Activated CD4-positive, alpha-beta T cell treated with anti-CD3 and anti-CD28 coated beads for 36 hours (primary cell): ENCODE data around the gene NELFB. TPM values are rescaled to one million over a fixed set of nuclear protein-coding genes. Genes with fewer than 3 reads are reported as not detected.

Experiments used
- total RNA-seq, 2 experiments: library from RNA; stranded (reverse); gene quantifications; one replicate each; pipeline ENCODE4 v1.2.3, GENCODE V29; 2021

NELFB gene
- total RNA-seq, 2 experiments from 2014 or later = 41.4 to 54.1 TPM

Other genes starting within 250 kb of the NELFB start
- gene ABCA2, start 227.1 kb upstream of the NELFB start, total RNA-seq = 10 to 100 TPM; 20.4 to 23.7 TPM
- gene FUT7, start 223.2 kb upstream of the NELFB start, total RNA-seq = 1 to 10 TPM; 1.3 to 1.6 TPM
- 10 to 100 TPM; 21.0 to 23.1 TPM for gene NPDC1, start 209.2 kb upstream of the NELFB start, total RNA-seq
- gene ENTPD2, start 201.3 kb upstream of the NELFB start, total RNA-seq = under 1 TPM in 1 of 2 experiments, not detected in 1; 0.19 TPM
- gene SAPCD2, start 184.8 kb upstream of the NELFB start, total RNA-seq = 1 to 10 TPM; 6.4 to 8.8 TPM
- gene UAP1L1, start 177.8 kb upstream of the NELFB start, total RNA-seq = 10 to 100 TPM; 12.5 to 14.4 TPM
- gene MAN1B1, start 168.3 kb upstream of the NELFB start, total RNA-seq = 10 to 100 TPM; 21.6 to 26.7 TPM
- 100 to 1,000 TPM; 188 to 204 TPM for gene DPP7, start 140.6 kb upstream of the NELFB start, total RNA-seq
- gene GRIN1, start 116.2 kb upstream of the NELFB start, total RNA-seq = under 1 TPM in 1 of 2 experiments, not detected in 1; 0.14 TPM
- not detected for gene LRRC26, start 85.3 kb upstream of the NELFB start, total RNA-seq
- gene TMEM210, start 83.3 kb upstream of the NELFB start, total RNA-seq = not detected
- 10 to 100 TPM; 30.8 to 38.4 TPM for gene ANAPC2, start 66.8 kb upstream of the NELFB start, total RNA-seq
- gene SSNA1, start 66.7 kb upstream of the NELFB start, total RNA-seq = 10 to 100 TPM; 53.6 to 58.6 TPM
- 1 to 10 TPM; 5.6 to 5.8 TPM for gene TPRN, start 54.6 kb upstream of the NELFB start, total RNA-seq
- 10 to 100 TPM; 25.0 to 30.7 TPM for gene TMEM203, start 49.7 kb upstream of the NELFB start, total RNA-seq
- gene NDOR1, start 49.6 kb upstream of the NELFB start, total RNA-seq = 10 to 100 TPM; 27.0 to 27.8 TPM
- gene RNF208, start 33.1 kb upstream of the NELFB start, total RNA-seq = 1 to 10 TPM; 7.1 to 8.9 TPM
- under 1 TPM; 0.23 to 0.42 TPM for gene CYSRT1, start 30.2 kb upstream of the NELFB start, total RNA-seq
- gene RNF224, start 27.8 kb upstream of the NELFB start, total RNA-seq = not detected
- not detected for gene SLC34A3, start 24.4 kb upstream of the NELFB start, total RNA-seq
- gene TUBB4B, start 14.0 kb upstream of the NELFB start, total RNA-seq = 100 to 1,000 TPM; 264 to 278 TPM
- not detected for gene STPG3, start 4.0 kb upstream of the NELFB start, total RNA-seq
- 1 to 10 TPM; 2.6 to 3.4 TPM for gene TOR4A, start 22.4 kb downstream of the NELFB start, total RNA-seq
- gene NRARP, start 46.9 kb downstream of the NELFB start, total RNA-seq = 1 to 10 TPM; 2.1 TPM
- 1 to 10 TPM; 6.7 to 7.1 TPM for gene EXD3, start 167.8 kb downstream of the NELFB start, total RNA-seq
- 1 to 10 TPM in 1 of 2 experiments, under 1 TPM in 1; 0.97 to 1.7 TPM for gene NOXA1, start 168.1 kb downstream of the NELFB start, total RNA-seq
- not detected for gene ENTPD8, start 186.0 kb downstream of the NELFB start, total RNA-seq
- gene NSMF, start 204.0 kb downstream of the NELFB start, total RNA-seq = 10 to 100 TPM; 63.6 to 65.0 TPM